ENCODE measurements around the gene ADTRP. TPM values are rescaled to one million over a fixed set of nuclear protein-coding genes. Genes with fewer than 3 reads are reported as not detected.
A peak's percentile ranks its signal among the peaks of the same experiment; 100 is the strongest.

Gene ADTRP
- total RNA-seq, 4 donors from 2014 or later, result 119 to 199 (median 181) TPM

GRCh38 chr6:11805259-11806053 lies 26.9 kb upstream of the ADTRP start:
- in situ Hi-C loops (cut with MboI; ENCODE audit: low pct_ligation_motif_present in 1 of 4, low pct_unique_long_range_greater_than_20kb in 1 of 4, low sequenced_read_pairs in 3 of 4), result no loop called here

GRCh38 chr6:11804701-11805100 lies 26.1 kb upstream of the ADTRP start:
- intact Hi-C loops (cut with DNase I; ENCODE audit: low total_unique reads) (no loop called here), in situ Hi-C loops (cut with MboI; ENCODE audit: low pct_ligation_motif_present in 1 of 4, low pct_unique_long_range_greater_than_20kb in 1 of 4, low sequenced_read_pairs in 3 of 4) (no loop called here)
- Histone ChIP-seq H3K27me3 (no peaks in the 10 kb centered on the region), H3K27ac (peak overlapping the region in 3 of 4 donors; percentile 68 to 80 (median 72)), H3K9me3 (no peaks in the 10 kb centered on the region), H3K4me3 (no peak overlapping the region), H3K36me3 (no peaks in the 10 kb centered on the region), H3K4me1 (peaks cover 7 to 46% (median 17%) of the 10 kb centered on the region in 4 donors)
- DNase-seq, result no peak
- TF ChIP-seq POLR2A (IDR thresholded peaks at IDR 0.05) (no peak), EP300 (IDR thresholded peaks at IDR 0.05; ENCODE audit: low read depth) (no peak), CTCF (IDR thresholded peaks at IDR 0.05) (no peak), POLR2AphosphoS5 (IDR thresholded peaks at IDR 0.05) (no peak)
- 79 to 93% methylated on average over 2 to 3 of the region's 3 CpGs for WGBS, 2 donors (ENCODE audit: low coverage in 1 of 2)

More at GRCh38 chr6:11805259-11806053, 26.9 kb upstream of the ADTRP start:
- H3K36me3 ChIP-seq, result no peaks in the 10 kb centered on the region
- H3K27me3 ChIP-seq, result no peaks in the 10 kb centered on the region
- peak overlapping the region; percentile 53 to 80 (median 70) for H3K27ac ChIP-seq
- DNase-seq, result peak; percentile 79
- H3K9me3 ChIP-seq, result no peaks in the 10 kb centered on the region
- intact Hi-C loops (cut with DNase I; ENCODE audit: low total_unique reads), result no loop called here
- TF ChIP-seq POLR2AphosphoS5 (IDR thresholded peaks at IDR 0.05), result peak in 2 of 3 donors; percentile 65 to 74
- TF ChIP-seq POLR2A (IDR thresholded peaks at IDR 0.05), result peak; percentile 22
- TF ChIP-seq CTCF (IDR thresholded peaks at IDR 0.05), result no peak
- H3K4me1 ChIP-seq, result peaks cover 8 to 53% (median 24%) of the 10 kb centered on the region in 4 donors
- 35 to 61% methylated on average over 2 to 13 of the region's 13 CpGs for WGBS, 2 donors (ENCODE audit: low coverage in 1 of 2)
- no peak overlapping the region for H3K4me3 ChIP-seq

GRCh38 chr6:11804135-11804534 lies 25.5 kb upstream of the ADTRP start:
- intact Hi-C loops (cut with DNase I; ENCODE audit: low total_unique reads) (no loop called here), in situ Hi-C loops (cut with MboI; ENCODE audit: low pct_ligation_motif_present in 1 of 4, low pct_unique_long_range_greater_than_20kb in 1 of 4, low sequenced_read_pairs in 3 of 4) (no loop called here)
- no peak for DNase-seq
- Histone ChIP-seq H3K4me3 (no peak overlapping the region), H3K36me3 (no peaks in the 10 kb centered on the region), H3K27ac (peak overlapping the region; percentile 68 to 80 (median 70)), H3K27me3 (no peaks in the 10 kb centered on the region), H3K4me1 (peaks cover 2 to 42% (median 13%) of the 10 kb centered on the region in 4 donors), H3K9me3 (no peaks in the 10 kb centered on the region)
- no peak for TF ChIP-seq EP300 (IDR thresholded peaks at IDR 0.05; ENCODE audit: low read depth)
- no peak for TF ChIP-seq CTCF (IDR thresholded peaks at IDR 0.05)
- TF ChIP-seq POLR2A (IDR thresholded peaks at IDR 0.05), result no peak
- no peak for TF ChIP-seq POLR2AphosphoS5 (IDR thresholded peaks at IDR 0.05)
- 83 to 100% methylated on average over 2 to 6 of the region's 6 CpGs for WGBS, 2 donors (ENCODE audit: low coverage in 1 of 2)

- in situ Hi-C loops (cut with MboI; ENCODE audit: low pct_ligation_motif_present in 1 of 4, low pct_unique_long_range_greater_than_20kb in 1 of 4, low sequenced_read_pairs in 3 of 4) (no loop called here), intact Hi-C loops (cut with DNase I; ENCODE audit: low total_unique reads) (no loop called here)
- H3K36me3 ChIP-seq, result no peaks in the 10 kb centered on the region
- TF ChIP-seq EP300 (IDR thresholded peaks at IDR 0.05; ENCODE audit: low read depth), result no peak
- no peak for TF ChIP-seq CTCF (IDR thresholded peaks at IDR 0.05)
- TF ChIP-seq POLR2A (IDR thresholded peaks at IDR 0.05), result no peak
- TF ChIP-seq POLR2AphosphoS5 (IDR thresholded peaks at IDR 0.05), result no peak
- H3K4me3 ChIP-seq, result no peak overlapping the region
- H3K4me1 ChIP-seq, result peaks cover 0 to 42% (median 13%) of the 10 kb centered on the region in 4 donors
- 55% methylated on average over 2 of the region's 2 CpGs; no CpG with 5 or more reads in 1 of the 2 donors for WGBS, 2 donors (ENCODE audit: low coverage in 1 of 2)
- H3K27ac ChIP-seq, result peak overlapping the region; percentile 68 to 80 (median 70)
- H3K27me3 ChIP-seq, result no peaks in the 10 kb centered on the region
- no peak for DNase-seq
- H3K9me3 ChIP-seq, result no peaks in the 10 kb centered on the region
Observed at GRCh38 chr6:11803591-11803971, 25.0 kb upstream of the ADTRP start.
